Astrocyte (in vitro differentiated cells and primary cell): ENCODE results near the gene SHANK1. TPM values are rescaled to one million over a fixed set of nuclear protein-coding genes. Genes with fewer than 3 reads are reported as not detected.

Source experiments
- DNase-seq: peaks from one replicate; pipeline ENCODE4 v3.0.0-alpha.2; 2010; ENCODE audit warnings: low read depth
- FAIRE-seq: peaks from 2 replicates; lab custom pipeline; 2011; peaks lifted over from hg19 to GRCh38; lab: Jason Lieb, UNC
- H2AFZ ChIP-seq: 2 replicates; pipeline ENCODE4 v1.6.0; 2012; ENCODE audit warnings: low read depth, low read length, inconsistent platforms
- H3K27ac ChIP-seq: 2 replicates; pipeline ENCODE4 v1.5.1; 2011; ENCODE audit warnings: low read depth, low read length, inconsistent platforms
- H3K27me3 ChIP-seq: 2 replicates; pipeline ENCODE4 v1.6.0; 2011; ENCODE audit warnings: low read length, inconsistent platforms; ENCODE audit not compliant: insufficient read depth
- H3K36me3 ChIP-seq: 2 replicates; pipeline ENCODE4 v1.5.1; 2011; ENCODE audit warnings: low read length, inconsistent platforms; ENCODE audit not compliant: insufficient read depth
- H3K4me1 ChIP-seq: 2 replicates; pipeline ENCODE4 v1.5.1; 2011; ENCODE audit warnings: low read length, inconsistent platforms; ENCODE audit not compliant: insufficient read depth
- H3K4me2 ChIP-seq: 2 replicates; pipeline ENCODE4 v1.6.0; 2012; ENCODE audit warnings: low read length, inconsistent platforms
- H3K4me3 ChIP-seq: 2 replicates; pipeline ENCODE4 v1.5.1; 2011; ENCODE audit warnings: low read depth, mild to moderate bottlenecking, low read length, inconsistent platforms; ENCODE audit not compliant: insufficient read depth
- H3K79me2 ChIP-seq: 2 replicates; pipeline ENCODE4 v1.6.0; 2012; ENCODE audit warnings: mild to moderate bottlenecking, low read length, inconsistent platforms; ENCODE audit not compliant: insufficient read depth
- H3K9ac ChIP-seq: 2 replicates; pipeline ENCODE4 v1.6.0; 2012; ENCODE audit warnings: mild to moderate bottlenecking, low read length, inconsistent platforms
- H3K9me3 ChIP-seq: 2 replicates; pipeline ENCODE4 v1.5.1; 2012; ENCODE audit warnings: low read depth, mild to moderate bottlenecking, low read length, inconsistent platforms; ENCODE audit not compliant: insufficient read depth
- H4K20me1 ChIP-seq: 2 replicates; pipeline ENCODE4 v1.6.0; 2012; ENCODE audit warnings: low read length, inconsistent platforms; ENCODE audit not compliant: insufficient read depth
- H3K27ac Mint-ChIP-seq: one replicate; pipeline ENCODE4 v1.8.0; 2021; ENCODE audit warnings: mild to moderate bottlenecking, mixed read lengths; ENCODE audit not compliant: unreplicated experiment
- H3K27me3 Mint-ChIP-seq: one replicate; pipeline ENCODE4 v1.8.0; 2021; ENCODE audit warnings: low read depth, mixed read lengths; ENCODE audit not compliant: unreplicated experiment
- H3K36me3 Mint-ChIP-seq: one replicate; pipeline ENCODE4 v1.8.0; 2021; ENCODE audit warnings: low read depth, mixed read lengths; ENCODE audit not compliant: unreplicated experiment
- H3K4me1 Mint-ChIP-seq: one replicate; pipeline ENCODE4 v1.8.0; 2021; ENCODE audit warnings: low read depth, mixed read lengths; ENCODE audit not compliant: unreplicated experiment
- H3K4me3 Mint-ChIP-seq: one replicate; pipeline ENCODE4 v1.8.0; 2021; ENCODE audit warnings: mild to moderate bottlenecking, moderate library complexity, mixed read lengths; ENCODE audit not compliant: unreplicated experiment
- H3K9me3 Mint-ChIP-seq: one replicate; pipeline ENCODE4 v1.8.0; 2021; ENCODE audit warnings: mild to moderate bottlenecking, mixed read lengths; ENCODE audit not compliant: unreplicated experiment
- EZH2 ChIP-seq: IDR thresholded peaks from 2 replicates; pipeline ENCODE4 v1.6.1; 2012; ENCODE audit warnings: mild to moderate bottlenecking, low read length, inconsistent platforms; ENCODE audit not compliant: insufficient read depth
- total RNA-seq: library from RNA; stranded (reverse); gene quantifications from 2 replicates; pipeline ENCODE4 v1.2.1, GENCODE V29; 2021
- TF ChIP-seq, protein P1 (sequence below): IDR thresholded peaks from 2 replicates; pipeline ENCODE4 v1.5.1; 2011; ENCODE audit warnings: low read depth, mild to moderate bottlenecking, inconsistent platforms, low read length, moderate library complexity; ENCODE audit not compliant: insufficient read depth

The SHANK1 gene
- total RNA-seq, 1 donor from 2014 or later, result not detected

DNA sequence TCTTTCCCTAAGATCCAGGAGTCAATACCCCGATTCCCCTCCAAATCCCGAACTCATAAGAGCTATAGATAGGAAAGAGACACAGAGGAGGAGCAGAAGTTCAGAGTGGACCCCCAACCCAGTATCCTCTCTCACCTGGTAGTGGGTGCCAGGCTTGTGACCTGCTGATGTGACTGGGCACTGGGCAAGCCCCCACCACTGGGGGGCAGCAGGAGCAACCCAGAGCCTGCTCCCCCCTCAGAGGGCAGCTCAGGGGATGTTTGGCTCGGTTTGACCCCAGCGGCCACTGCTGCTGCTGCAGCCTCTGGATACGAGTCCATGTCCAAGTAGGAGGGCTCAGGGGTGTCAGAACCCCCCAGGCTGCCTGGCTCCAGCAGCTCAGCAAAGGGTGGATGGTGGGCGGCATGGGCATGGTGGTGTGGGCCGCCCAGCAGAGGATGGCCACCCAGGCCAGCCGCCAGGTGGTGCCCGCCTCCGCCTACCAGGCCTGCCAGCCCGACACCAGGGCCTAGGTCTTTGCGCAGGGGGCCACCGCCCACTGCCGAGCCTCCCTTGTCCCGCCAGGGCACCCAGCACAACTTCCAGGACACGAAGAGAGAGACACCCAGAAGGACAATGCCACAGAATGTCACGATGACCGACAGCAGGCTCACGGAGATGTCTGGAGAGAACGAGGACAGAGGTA, 87.3 kb downstream of the SHANK1 start:
- H3K4me2 ChIP-seq, result no peak overlapping the region
- H3K4me3 Mint-ChIP-seq, result no peak overlapping the region
- no peak overlapping the region for H2AFZ ChIP-seq
- H3K4me3 ChIP-seq, result no peak overlapping the region
- no peaks in the 10 kb centered on the region for H3K4me1 Mint-ChIP-seq
- H3K27ac ChIP-seq, result no peak overlapping the region
- H3K9ac ChIP-seq, result no peak overlapping the region
- no peak for TF ChIP-seq EZH2
- TF ChIP-seq, protein P1, sequence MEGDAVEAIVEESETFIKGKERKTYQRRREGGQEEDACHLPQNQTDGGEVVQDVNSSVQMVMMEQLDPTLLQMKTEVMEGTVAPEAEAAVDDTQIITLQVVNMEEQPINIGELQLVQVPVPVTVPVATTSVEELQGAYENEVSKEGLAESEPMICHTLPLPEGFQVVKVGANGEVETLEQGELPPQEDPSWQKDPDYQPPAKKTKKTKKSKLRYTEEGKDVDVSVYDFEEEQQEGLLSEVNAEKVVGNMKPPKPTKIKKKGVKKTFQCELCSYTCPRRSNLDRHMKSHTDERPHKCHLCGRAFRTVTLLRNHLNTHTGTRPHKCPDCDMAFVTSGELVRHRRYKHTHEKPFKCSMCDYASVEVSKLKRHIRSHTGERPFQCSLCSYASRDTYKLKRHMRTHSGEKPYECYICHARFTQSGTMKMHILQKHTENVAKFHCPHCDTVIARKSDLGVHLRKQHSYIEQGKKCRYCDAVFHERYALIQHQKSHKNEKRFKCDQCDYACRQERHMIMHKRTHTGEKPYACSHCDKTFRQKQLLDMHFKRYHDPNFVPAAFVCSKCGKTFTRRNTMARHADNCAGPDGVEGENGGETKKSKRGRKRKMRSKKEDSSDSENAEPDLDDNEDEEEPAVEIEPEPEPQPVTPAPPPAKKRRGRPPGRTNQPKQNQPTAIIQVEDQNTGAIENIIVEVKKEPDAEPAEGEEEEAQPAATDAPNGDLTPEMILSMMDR, result no peak
- H3K36me3 ChIP-seq, result no peaks in the 10 kb centered on the region
- FAIRE-seq, result no peak
- H3K9me3 ChIP-seq, result peaks cover 4% of the 10 kb centered on the region
- no peaks in the 10 kb centered on the region for H3K36me3 Mint-ChIP-seq
- H3K4me1 ChIP-seq, result no peaks in the 10 kb centered on the region
- no peak overlapping the region for H3K27ac Mint-ChIP-seq
- no peaks in the 10 kb centered on the region for H4K20me1 ChIP-seq
- H3K79me2 ChIP-seq, result no peaks in the 10 kb centered on the region
- no peak for DNase-seq
- no peaks in the 10 kb centered on the region for H3K27me3 Mint-ChIP-seq
- peaks cover 30% of the 10 kb centered on the region for H3K9me3 Mint-ChIP-seq
- no peaks in the 10 kb centered on the region for H3K27me3 ChIP-seq

DNA sequence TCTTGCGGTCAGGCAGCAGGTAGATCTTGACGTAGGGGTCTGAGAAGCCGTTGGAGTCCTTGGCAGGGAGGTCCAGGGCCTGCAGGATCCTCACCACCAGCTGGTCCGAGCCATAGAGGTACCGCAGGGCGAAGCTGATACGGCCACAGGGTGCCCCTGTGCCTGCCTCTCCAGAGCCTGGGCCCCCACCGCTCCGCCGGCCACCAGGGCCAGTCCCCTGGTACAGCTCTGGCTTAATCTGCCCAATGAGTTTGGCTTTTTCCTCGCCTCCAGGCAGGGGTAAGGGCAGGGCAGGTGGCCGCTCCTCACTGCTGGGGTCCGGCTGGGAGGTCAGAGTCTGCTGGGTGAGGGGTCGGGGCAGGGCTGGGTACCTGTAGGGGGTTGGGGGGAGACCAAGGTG, 89.8 kb downstream of the SHANK1 start:
- H4K20me1 ChIP-seq, result no peaks in the 10 kb centered on the region
- no peaks in the 10 kb centered on the region for H3K36me3 ChIP-seq
- no peak overlapping the region for H3K9ac ChIP-seq
- H3K4me1 Mint-ChIP-seq, result no peaks in the 10 kb centered on the region
- no peak overlapping the region for H3K4me3 ChIP-seq
- H3K9me3 ChIP-seq, result peaks cover 4% of the 10 kb centered on the region
- H3K4me1 ChIP-seq, result no peaks in the 10 kb centered on the region
- TF ChIP-seq, protein P1, result no peak
- TF ChIP-seq EZH2, result no peak
- no peak overlapping the region for H3K4me2 ChIP-seq
- no peak overlapping the region for H3K27ac ChIP-seq
- H2AFZ ChIP-seq, result no peak overlapping the region
- H3K27me3 Mint-ChIP-seq, result no peaks in the 10 kb centered on the region
- H3K27me3 ChIP-seq, result no peaks in the 10 kb centered on the region
- no peak for DNase-seq
- no peaks in the 10 kb centered on the region for H3K79me2 ChIP-seq
- no peak overlapping the region for H3K4me3 Mint-ChIP-seq
- no peak overlapping the region for H3K27ac Mint-ChIP-seq
- no peak for FAIRE-seq
- H3K9me3 Mint-ChIP-seq, result peaks cover 27% of the 10 kb centered on the region
- peaks cover 1% of the 10 kb centered on the region for H3K36me3 Mint-ChIP-seq

DNA sequence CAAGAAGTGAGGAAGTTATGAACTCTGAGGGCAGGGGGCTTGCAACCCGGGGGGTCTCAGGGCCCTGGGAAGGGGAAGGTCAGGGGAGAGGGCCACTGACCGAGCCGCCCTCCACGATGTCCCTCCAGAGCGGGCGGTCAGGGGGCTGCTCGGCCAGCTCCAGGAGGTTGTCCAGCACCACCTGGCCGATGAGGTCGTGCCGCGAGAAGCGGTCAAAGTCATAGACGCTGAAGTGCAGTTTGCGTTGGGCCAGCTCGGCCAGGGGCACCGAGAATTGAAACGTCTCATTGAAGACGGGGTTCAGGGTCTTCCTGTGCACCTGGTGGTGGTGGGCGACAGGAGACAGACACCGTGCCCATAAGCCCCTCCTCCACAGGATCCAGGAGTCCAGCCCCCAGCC, 90.4 kb downstream of the SHANK1 start:
- Histone ChIP-seq H4K20me1 (no peaks in the 10 kb centered on the region), H3K79me2 (no peaks in the 10 kb centered on the region), H3K9me3 (peaks cover 4% of the 10 kb centered on the region), H3K4me1 (no peaks in the 10 kb centered on the region), H3K27ac (no peak overlapping the region), H3K4me3 (no peak overlapping the region), H3K27me3 (no peaks in the 10 kb centered on the region), H3K4me2 (no peak overlapping the region), H3K36me3 (no peaks in the 10 kb centered on the region), H3K9ac (no peak overlapping the region), H2AFZ (no peak overlapping the region)
- H3K27me3 Mint-ChIP-seq, result no peaks in the 10 kb centered on the region
- TF ChIP-seq, protein P1, result no peak
- no peak for TF ChIP-seq EZH2
- no peak for DNase-seq
- peaks cover 29% of the 10 kb centered on the region for H3K9me3 Mint-ChIP-seq
- no peak overlapping the region for H3K27ac Mint-ChIP-seq
- H3K4me3 Mint-ChIP-seq, result no peak overlapping the region
- H3K36me3 Mint-ChIP-seq, result peaks cover 1% of the 10 kb centered on the region
- FAIRE-seq, result no peak
- no peaks in the 10 kb centered on the region for H3K4me1 Mint-ChIP-seq
